Measurements from ENCODE around the gene NPPB. TPM values are rescaled to one million over a fixed set of nuclear protein-coding genes. Genes with fewer than 3 reads are reported as not detected.

The NPPB gene
- total RNA-seq, 3 donors from 2014 or later = not detected

DNA sequence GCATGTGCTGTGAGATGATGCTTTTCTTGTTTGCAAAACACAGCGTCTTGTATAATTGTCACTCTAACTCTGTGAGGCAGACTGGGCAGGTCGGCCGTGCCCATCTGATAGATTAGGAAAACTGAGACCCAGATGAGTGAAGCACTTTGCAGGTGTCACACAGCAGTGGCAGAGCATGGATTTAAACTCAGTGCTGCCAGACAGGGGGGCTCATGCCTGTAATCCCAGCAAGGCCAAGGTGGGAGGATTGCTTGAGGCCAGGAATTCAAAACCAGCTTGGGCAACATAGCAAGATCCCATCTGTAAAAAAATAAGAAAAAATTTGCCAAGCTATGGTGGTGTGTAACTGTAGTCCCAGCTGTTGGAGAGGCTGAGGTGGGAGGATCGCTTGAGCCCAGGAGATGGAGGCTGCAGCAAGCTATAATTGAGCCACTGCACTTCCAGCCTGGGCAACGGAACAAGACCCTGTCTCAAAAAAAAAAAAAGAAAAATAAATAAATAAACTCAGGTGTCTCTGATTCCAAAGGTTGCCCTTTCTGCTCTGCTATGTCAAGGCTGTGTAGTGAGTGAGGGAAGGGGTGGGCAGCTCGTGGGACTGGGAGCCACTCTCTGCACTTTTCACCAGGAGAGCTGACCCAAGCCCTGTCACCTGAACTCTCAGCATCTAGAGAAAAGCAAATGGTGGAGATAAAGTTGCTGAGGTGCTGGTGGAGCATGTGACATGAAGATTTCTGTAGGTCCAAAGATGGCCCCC is 32.9 kb upstream of the NPPB start:
- Histone ChIP-seq H3K27ac (no peak overlapping the region), H3K4me1 (no peaks in the 10 kb centered on the region), H3K4me3 (no peak overlapping the region), H3K27me3 (no peaks in the 10 kb centered on the region), H3K9me3 (no peaks in the 10 kb centered on the region), H3K36me3 (no peaks in the 10 kb centered on the region)
- DNase-seq (ENCODE audit: low spot score in 2 of 2) = no peak
- TF ChIP-seq POLR2A (IDR thresholded peaks at IDR 0.05) = no peak
- no peak for TF ChIP-seq CTCF (IDR thresholded peaks at IDR 0.05)
- no peak for TF ChIP-seq POLR2AphosphoS5 (IDR thresholded peaks at IDR 0.05)
- intact Hi-C loops (cut with DNase I; ENCODE audit: low total_unique reads) = no loop called here

DNA sequence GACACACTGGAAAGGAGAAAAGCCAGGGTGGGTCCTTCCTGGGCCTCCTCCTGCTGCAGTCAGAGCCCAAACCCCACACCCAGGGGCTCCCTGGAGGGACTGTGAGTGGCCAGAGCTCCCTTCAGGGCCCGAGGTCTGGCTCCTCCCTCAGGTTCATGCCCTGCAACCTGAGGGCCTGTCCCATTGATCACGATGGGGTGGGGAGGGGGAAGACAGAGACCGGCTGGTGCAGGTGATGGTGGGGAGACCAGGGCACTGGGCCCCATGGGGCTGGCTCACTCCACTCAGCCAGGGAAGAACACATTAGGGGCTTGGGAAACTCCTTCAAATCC is 30.1 kb upstream of the NPPB start:
- DNase-seq (ENCODE audit: low spot score in 2 of 2) = no peak
- TF ChIP-seq CTCF (IDR thresholded peaks at IDR 0.05) (no peak), POLR2A (IDR thresholded peaks at IDR 0.05) (no peak), POLR2AphosphoS5 (IDR thresholded peaks at IDR 0.05) (no peak)
- H3K4me1 ChIP-seq = no peaks in the 10 kb centered on the region
- H3K36me3 ChIP-seq = no peaks in the 10 kb centered on the region
- H3K4me3 ChIP-seq = no peak overlapping the region
- H3K27ac ChIP-seq = no peak overlapping the region
- intact Hi-C loops (cut with DNase I; ENCODE audit: low total_unique reads) = no loop called here
- H3K9me3 ChIP-seq = no peaks in the 10 kb centered on the region
- H3K27me3 ChIP-seq = no peaks in the 10 kb centered on the region

- DNase-seq (ENCODE audit: low spot score in 2 of 2) = no peak
- intact Hi-C loops (cut with DNase I; ENCODE audit: low total_unique reads) = no loop called here
Observed at GRCh38 chr1:11888206-11888876, 29.6 kb upstream of the NPPB start.

GRCh38 chr1:11887666-11888007 is 28.9 kb upstream of the NPPB start:
- H3K27me3 ChIP-seq = no peaks in the 10 kb centered on the region
- intact Hi-C loops (cut with DNase I; ENCODE audit: low total_unique reads) = no loop called here
- H3K27ac ChIP-seq = no peak overlapping the region
- H3K9me3 ChIP-seq = no peaks in the 10 kb centered on the region
- no peak for DNase-seq (ENCODE audit: low spot score in 2 of 2)
- H3K4me3 ChIP-seq = no peak overlapping the region
- no peaks in the 10 kb centered on the region for H3K4me1 ChIP-seq
- no peak for TF ChIP-seq CTCF (IDR thresholded peaks at IDR 0.05)
- no peak for TF ChIP-seq POLR2AphosphoS5 (IDR thresholded peaks at IDR 0.05)
- no peak for TF ChIP-seq POLR2A (IDR thresholded peaks at IDR 0.05)
- H3K36me3 ChIP-seq = no peaks in the 10 kb centered on the region

More at GRCh38 chr1:11888206-11888876, 29.6 kb upstream of the NPPB start:
- Histone ChIP-seq H3K4me3 (no peak overlapping the region), H3K9me3 (no peaks in the 10 kb centered on the region), H3K36me3 (no peaks in the 10 kb centered on the region), H3K27ac (no peak overlapping the region), H3K4me1 (no peaks in the 10 kb centered on the region), H3K27me3 (no peaks in the 10 kb centered on the region)
- TF ChIP-seq CTCF (IDR thresholded peaks at IDR 0.05) (no peak), POLR2A (IDR thresholded peaks at IDR 0.05) (no peak), POLR2AphosphoS5 (IDR thresholded peaks at IDR 0.05) (no peak)

- intact Hi-C loops (cut with DNase I; ENCODE audit: low total_unique reads) = no loop called here
- DNase-seq (ENCODE audit: low spot score in 2 of 2) = no peak
Observed at GRCh38 chr1:11886986-11887665, 28.4 kb upstream of the NPPB start.

More at GRCh38 chr1:11886986-11887665, 28.4 kb upstream of the NPPB start:
- H3K4me1 ChIP-seq = no peaks in the 10 kb centered on the region
- TF ChIP-seq POLR2A (IDR thresholded peaks at IDR 0.05) (no peak), CTCF (IDR thresholded peaks at IDR 0.05) (no peak), POLR2AphosphoS5 (IDR thresholded peaks at IDR 0.05) (peak in 1 of 3 donors; percentile 35)
- H3K27me3 ChIP-seq = no peaks in the 10 kb centered on the region
- no peak overlapping the region for H3K4me3 ChIP-seq
- no peaks in the 10 kb centered on the region for H3K9me3 ChIP-seq
- H3K27ac ChIP-seq = no peak overlapping the region
- no peaks in the 10 kb centered on the region for H3K36me3 ChIP-seq

Data from breast epithelium (tissue), 4 donors.